ENCODE results near the gene WNT4. TPM values are rescaled to one million over a fixed set of nuclear protein-coding genes. Genes with fewer than 3 reads are reported as not detected.
"Not testable (repeated sequence)": the region's sequence is repeated elsewhere in the genome, so short reads cannot be mapped to it uniquely, and the experiment has no call there.

The WNT4 gene
- total and polyA plus RNA-seq, 7 donors = 0.10 to 5.6 (median 0.44) TPM

DNA sequence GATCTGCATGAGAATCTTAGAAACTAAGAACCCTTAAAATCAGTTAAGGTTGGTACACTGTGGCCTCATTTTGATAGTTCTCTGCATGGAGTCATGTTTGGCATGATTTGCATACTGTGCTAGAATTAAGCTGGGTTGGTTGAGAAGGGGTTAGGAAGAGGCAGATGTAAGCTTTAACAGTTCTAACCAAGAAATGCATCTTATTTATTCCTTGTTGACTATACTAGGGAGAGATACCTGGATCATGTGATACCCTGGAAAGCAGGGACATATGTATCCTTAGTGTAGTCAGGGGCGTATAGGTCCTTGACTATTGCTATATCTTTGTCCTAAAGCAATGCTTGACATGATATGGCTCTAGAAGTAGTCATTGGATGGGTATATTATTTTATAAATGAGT, 49.4 kb downstream of the WNT4 start:
- Histone ChIP-seq H3K9me3 (no peaks in the 10 kb centered on the region), H3K4me3 (no peak overlapping the region), H3K27ac (no peak overlapping the region), H3K4me1 (peaks cover 35% of the 10 kb centered on the region), H3K36me3 (ENCODE audit: insufficient read depth in 1 of 2, low read depth in 1 of 2) (peaks cover 6 to 71% of the 10 kb centered on the region in 2 donors), H3K27me3 (ENCODE audit: insufficient read depth in 3 of 3, low read length in 2 of 3) (no peaks in the 10 kb centered on the region)
- TF ChIP-seq, protein P1, sequence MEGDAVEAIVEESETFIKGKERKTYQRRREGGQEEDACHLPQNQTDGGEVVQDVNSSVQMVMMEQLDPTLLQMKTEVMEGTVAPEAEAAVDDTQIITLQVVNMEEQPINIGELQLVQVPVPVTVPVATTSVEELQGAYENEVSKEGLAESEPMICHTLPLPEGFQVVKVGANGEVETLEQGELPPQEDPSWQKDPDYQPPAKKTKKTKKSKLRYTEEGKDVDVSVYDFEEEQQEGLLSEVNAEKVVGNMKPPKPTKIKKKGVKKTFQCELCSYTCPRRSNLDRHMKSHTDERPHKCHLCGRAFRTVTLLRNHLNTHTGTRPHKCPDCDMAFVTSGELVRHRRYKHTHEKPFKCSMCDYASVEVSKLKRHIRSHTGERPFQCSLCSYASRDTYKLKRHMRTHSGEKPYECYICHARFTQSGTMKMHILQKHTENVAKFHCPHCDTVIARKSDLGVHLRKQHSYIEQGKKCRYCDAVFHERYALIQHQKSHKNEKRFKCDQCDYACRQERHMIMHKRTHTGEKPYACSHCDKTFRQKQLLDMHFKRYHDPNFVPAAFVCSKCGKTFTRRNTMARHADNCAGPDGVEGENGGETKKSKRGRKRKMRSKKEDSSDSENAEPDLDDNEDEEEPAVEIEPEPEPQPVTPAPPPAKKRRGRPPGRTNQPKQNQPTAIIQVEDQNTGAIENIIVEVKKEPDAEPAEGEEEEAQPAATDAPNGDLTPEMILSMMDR (IDR thresholded peaks at IDR 0.05) = no peak
- no peak for ATAC-seq
- intact Hi-C loops (cut with DNase I) = no loop called here
- WGBS, 3 donors = 97 to 100% (median 99%) methylated on average over 1 of the region's 1 CpG
- no peak for DNase-seq

DNA sequence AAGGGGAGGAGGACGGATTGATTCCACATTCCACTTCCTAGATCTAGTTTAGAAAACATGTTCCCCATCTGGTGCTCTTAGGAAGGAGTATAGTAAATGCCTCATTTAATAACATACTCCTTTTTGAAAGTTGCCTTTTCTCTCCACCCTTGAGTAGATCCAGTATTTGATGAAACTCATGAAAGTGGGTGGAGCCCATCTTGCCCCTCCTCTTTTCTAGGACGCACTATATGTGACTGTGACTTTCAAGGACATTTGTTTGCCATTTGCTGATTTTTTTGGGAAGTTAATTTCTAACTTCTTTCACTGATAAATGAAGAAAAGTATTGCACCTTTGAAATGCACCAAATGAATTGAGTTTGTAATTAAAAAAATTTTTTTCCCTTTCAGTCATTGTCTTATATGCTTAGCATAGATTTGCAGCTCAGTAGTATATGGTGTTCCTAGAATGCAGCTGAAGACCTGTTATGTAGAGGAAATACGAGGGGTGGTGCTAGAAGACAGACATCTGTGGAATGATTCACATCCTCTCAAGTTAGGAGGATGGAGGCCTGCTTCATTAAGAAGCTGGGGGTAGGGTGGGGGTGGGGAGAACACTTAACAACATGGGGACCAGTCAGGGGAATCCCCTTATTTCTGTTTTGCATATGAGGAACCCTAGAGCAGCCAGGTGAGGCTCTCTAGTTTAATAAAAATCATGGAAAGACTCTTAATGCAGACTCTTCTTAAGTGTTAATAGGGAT, 50.7 kb downstream of the WNT4 start:
- H3K27me3 ChIP-seq (ENCODE audit: insufficient read depth in 3 of 3, low read length in 2 of 3); H3K27ac ChIP-seq; intact Hi-C loops (cut with DNase I); H3K4me3 ChIP-seq; ATAC-seq; H3K9me3 ChIP-seq; DNase-seq: not testable (repeated sequence)
- 70 to 78% (median 72%) methylated on average over 3 of the region's 3 CpGs for WGBS, 3 donors
- Histone ChIP-seq H3K36me3 (ENCODE audit: insufficient read depth in 1 of 2, low read depth in 1 of 2) (peaks cover 3 to 71% of the 10 kb centered on the region in 2 donors), H3K4me1 (peaks cover 48% of the 10 kb centered on the region)

DNA sequence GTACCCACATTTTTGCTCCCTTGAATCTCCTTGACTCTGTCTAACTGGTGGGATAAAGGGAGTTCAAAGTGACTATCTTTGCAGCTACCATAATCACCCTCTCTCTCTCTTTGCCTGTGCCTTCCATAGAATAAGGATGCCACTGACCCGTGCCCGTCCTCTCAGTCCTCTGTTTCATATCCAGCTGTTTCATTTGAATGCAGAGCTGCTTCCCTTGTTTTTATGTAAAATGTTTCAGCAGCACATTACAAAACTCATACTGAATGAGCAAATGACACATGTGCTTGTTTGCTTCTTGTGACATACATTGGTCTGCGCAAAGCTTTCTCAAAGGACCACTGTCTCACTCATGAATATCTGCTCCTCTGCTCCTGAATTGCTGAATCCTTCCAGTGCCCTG, 52.0 kb downstream of the WNT4 start:
- ATAC-seq (no peak), DNase-seq (no peak)
- H3K9me3 ChIP-seq = no peaks in the 10 kb centered on the region
- H3K27ac ChIP-seq = no peak overlapping the region
- peak overlapping the region; percentile 28 for H3K4me3 ChIP-seq
- TF ChIP-seq, protein P1 (IDR thresholded peaks at IDR 0.05) = no peak
- peaks cover 3 to 72% of the 10 kb centered on the region in 2 donors for H3K36me3 ChIP-seq (ENCODE audit: insufficient read depth in 1 of 2, low read depth in 1 of 2)
- intact Hi-C loops (cut with DNase I) = no loop called here
- 70 to 74% (median 70%) methylated on average over 3 of the region's 3 CpGs for WGBS, 3 donors
- H3K4me1 ChIP-seq = peaks cover 54% of the 10 kb centered on the region
- no peaks in the 10 kb centered on the region for H3K27me3 ChIP-seq (ENCODE audit: insufficient read depth in 3 of 3, low read length in 2 of 3)

DNA sequence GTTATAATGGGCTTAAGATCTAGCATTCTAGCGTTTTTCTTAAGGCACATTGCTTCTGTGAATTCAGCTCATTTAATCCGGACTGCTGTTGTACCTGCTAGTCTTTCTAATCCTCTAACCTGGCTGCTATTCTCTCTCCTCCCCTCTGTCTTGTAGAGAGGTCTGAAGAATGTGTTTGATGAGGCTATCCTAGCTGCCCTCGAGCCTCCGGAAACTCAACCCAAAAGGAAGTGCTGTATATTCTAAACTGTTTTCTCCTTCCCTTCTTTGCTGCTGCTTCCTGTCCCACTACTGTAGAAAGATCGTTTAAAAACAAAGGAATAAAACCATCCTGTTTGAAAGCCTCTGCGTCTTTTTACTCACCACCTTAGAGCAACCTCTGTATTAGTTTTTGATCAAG, 53.1 kb downstream of the WNT4 start:
- H3K9me3 ChIP-seq = no peaks in the 10 kb centered on the region
- peak overlapping the region; percentile 37 for H3K27ac ChIP-seq
- H3K4me1 ChIP-seq = peaks cover 52% of the 10 kb centered on the region
- H3K4me3 ChIP-seq = peak overlapping the region; percentile 28
- intact Hi-C loops (cut with DNase I) = no loop called here
- ATAC-seq (peak in 2 of 4 donors; percentile 32 to 38), DNase-seq (no peak)
- TF ChIP-seq, protein P1 (IDR thresholded peaks at IDR 0.05) = no peak
- H3K27me3 ChIP-seq (ENCODE audit: insufficient read depth in 3 of 3, low read length in 2 of 3) = no peaks in the 10 kb centered on the region
- H3K36me3 ChIP-seq (ENCODE audit: insufficient read depth in 1 of 2, low read depth in 1 of 2) = peaks cover 3 to 65% of the 10 kb centered on the region in 2 donors
- WGBS, 3 donors = 23 to 32% (median 25%) methylated on average over 6 of the region's 6 CpGs

DNA sequence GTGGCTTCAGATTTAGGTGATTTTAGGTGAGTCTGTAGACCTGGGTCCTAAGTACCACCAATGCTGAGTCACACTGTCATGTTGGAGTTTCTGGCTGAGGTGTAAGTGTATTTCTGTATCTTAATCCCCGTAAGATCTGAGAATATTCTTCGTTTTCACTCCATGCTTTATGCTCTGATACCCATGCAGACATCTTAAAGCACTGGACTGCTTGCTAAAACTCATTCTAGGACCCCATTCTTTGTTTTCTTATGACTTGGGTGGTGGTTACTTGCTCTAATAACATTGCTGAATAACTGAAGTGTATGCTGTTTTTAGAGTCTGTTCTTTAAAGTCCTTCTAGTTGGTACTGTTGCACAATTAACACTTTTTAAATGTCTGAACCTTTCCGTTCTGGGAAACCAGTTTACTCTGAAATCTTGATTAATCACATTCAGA, 53.7 kb downstream of the WNT4 start:
- H3K27ac ChIP-seq = peak overlapping the region; percentile 37
- ATAC-seq = peak; percentile 63 to 69 (median 66)
- DNase-seq = no peak
- peaks cover 3 to 60% of the 10 kb centered on the region in 2 donors for H3K36me3 ChIP-seq (ENCODE audit: insufficient read depth in 1 of 2, low read depth in 1 of 2)
- 17 to 35% (median 22%) methylated on average over 3 of the region's 3 CpGs for WGBS, 3 donors
- no peaks in the 10 kb centered on the region for H3K27me3 ChIP-seq (ENCODE audit: insufficient read depth in 3 of 3, low read length in 2 of 3)
- no peaks in the 10 kb centered on the region for H3K9me3 ChIP-seq
- intact Hi-C loops (cut with DNase I) = no loop called here
- peak overlapping the region; percentile 28 for H3K4me3 ChIP-seq
- peaks cover 48% of the 10 kb centered on the region for H3K4me1 ChIP-seq
- TF ChIP-seq, protein P1 (IDR thresholded peaks at IDR 0.05) = no peak
